Mesothelial cell of epicardium (in vitro differentiated cells): ENCODE results near the gene LRRC8D. TPM values are rescaled to one million over a fixed set of nuclear protein-coding genes. Genes with fewer than 3 reads are reported as not detected.

ENCODE experiments used
- DNase-seq, 2 experiments: peaks; one replicate each; pipeline ENCODE4 v3.0.0; 2021; ENCODE audit warnings: low spot score in 2 of 2; ENCODE audit not compliant: unreplicated experiment in 2 of 2
- H3K27ac Mint-ChIP-seq: 2 replicates; pipeline ENCODE4 v1.8.0; 2021; ENCODE audit warnings: mixed read lengths
- H3K27me3 Mint-ChIP-seq: 2 replicates; pipeline ENCODE4 v1.8.0; 2021; ENCODE audit warnings: low read depth, mixed read lengths
- H3K36me3 Mint-ChIP-seq: 2 replicates; pipeline ENCODE4 v1.8.0; 2021; ENCODE audit warnings: mixed read lengths
- H3K4me1 Mint-ChIP-seq: 2 replicates; pipeline ENCODE4 v1.8.0; 2021; ENCODE audit warnings: mixed read lengths
- H3K4me3 Mint-ChIP-seq: 2 replicates; pipeline ENCODE4 v1.8.0; 2021; ENCODE audit warnings: mild to moderate bottlenecking, moderate library complexity, mixed read lengths
- H3K9me3 Mint-ChIP-seq: 2 replicates; pipeline ENCODE4 v1.8.0; 2021; ENCODE audit warnings: mixed read lengths
- total RNA-seq: library from RNA; stranded (reverse); gene quantifications from 3 replicates; pipeline ENCODE4 v1.2.1, GENCODE V29; 2021
- TF ChIP-seq, protein P1 (sequence below): fragments of 200-600 bp; sonication (generic); IDR thresholded peaks from one replicate; pipeline ENCODE4 v1.5.0; 2021; ENCODE audit warnings: antibody characterized with exemption; ENCODE audit not compliant: unreplicated experiment

Gene LRRC8D
- total RNA-seq, 1 donor from 2014 or later = 22.6 TPM

DNA sequence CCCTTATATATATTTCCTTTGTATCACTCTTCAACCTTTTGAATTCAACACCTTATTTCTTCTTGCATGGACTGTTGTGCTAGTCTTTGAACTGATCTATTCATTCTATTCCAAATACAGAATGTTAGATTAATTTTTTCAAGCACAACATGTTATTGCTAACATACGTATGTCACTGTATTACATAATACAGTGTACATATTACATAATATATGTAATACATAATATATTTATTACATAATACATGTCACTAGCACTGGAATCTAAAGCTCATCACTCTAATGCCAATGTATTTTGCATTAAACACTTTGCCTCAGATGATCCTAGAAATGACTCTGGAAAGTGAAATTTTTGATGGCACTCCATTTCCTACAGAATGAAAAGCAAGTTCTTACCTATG, 59.8 kb downstream of the LRRC8D start:
- TF ChIP-seq, protein P1, sequence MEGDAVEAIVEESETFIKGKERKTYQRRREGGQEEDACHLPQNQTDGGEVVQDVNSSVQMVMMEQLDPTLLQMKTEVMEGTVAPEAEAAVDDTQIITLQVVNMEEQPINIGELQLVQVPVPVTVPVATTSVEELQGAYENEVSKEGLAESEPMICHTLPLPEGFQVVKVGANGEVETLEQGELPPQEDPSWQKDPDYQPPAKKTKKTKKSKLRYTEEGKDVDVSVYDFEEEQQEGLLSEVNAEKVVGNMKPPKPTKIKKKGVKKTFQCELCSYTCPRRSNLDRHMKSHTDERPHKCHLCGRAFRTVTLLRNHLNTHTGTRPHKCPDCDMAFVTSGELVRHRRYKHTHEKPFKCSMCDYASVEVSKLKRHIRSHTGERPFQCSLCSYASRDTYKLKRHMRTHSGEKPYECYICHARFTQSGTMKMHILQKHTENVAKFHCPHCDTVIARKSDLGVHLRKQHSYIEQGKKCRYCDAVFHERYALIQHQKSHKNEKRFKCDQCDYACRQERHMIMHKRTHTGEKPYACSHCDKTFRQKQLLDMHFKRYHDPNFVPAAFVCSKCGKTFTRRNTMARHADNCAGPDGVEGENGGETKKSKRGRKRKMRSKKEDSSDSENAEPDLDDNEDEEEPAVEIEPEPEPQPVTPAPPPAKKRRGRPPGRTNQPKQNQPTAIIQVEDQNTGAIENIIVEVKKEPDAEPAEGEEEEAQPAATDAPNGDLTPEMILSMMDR = no peak
- H3K36me3 Mint-ChIP-seq = peaks cover 21% of the 10 kb centered on the region
- no peak for DNase-seq
- no peaks in the 10 kb centered on the region for H3K27me3 Mint-ChIP-seq
- peaks cover 7% of the 10 kb centered on the region for H3K9me3 Mint-ChIP-seq
- H3K4me1 Mint-ChIP-seq = peaks cover 11% of the 10 kb centered on the region
- no peak overlapping the region for H3K4me3 Mint-ChIP-seq
- H3K27ac Mint-ChIP-seq = no peak overlapping the region

DNA sequence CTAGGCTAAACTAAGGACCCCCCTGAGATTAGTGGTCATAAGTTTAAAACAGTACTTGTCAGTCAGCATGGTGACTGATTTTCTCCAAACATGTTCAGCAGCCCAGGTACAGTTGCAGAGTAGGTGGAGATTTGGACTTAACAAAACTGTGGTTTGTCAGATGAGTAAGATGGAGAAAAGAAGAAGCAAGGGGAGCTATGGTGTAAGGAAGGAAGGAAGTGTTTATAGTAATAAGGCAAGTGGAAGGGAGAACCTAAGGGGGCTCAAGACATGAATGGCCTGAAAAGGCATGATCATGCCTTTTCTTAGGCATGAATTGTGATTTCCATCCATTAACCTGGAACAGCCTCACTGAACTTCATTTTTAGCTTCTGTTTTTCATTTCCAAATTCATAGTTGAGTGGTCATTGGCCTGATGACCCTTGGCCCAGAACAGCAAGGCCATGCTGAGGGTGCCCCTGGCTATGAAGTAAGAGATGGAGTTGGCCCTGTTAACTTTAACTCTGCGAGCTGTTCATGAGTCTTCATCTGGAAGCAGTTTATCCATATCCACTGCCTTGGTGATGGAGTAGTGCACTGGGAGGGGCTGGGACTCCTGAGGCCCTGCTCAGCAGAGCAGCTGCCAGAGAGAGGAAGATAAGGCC, 60.7 kb downstream of the LRRC8D start:
- TF ChIP-seq, protein P1 = no peak
- DNase-seq = no peak
- peaks cover 7% of the 10 kb centered on the region for H3K9me3 Mint-ChIP-seq
- no peaks in the 10 kb centered on the region for H3K27me3 Mint-ChIP-seq
- H3K4me1 Mint-ChIP-seq = peaks cover 11% of the 10 kb centered on the region
- H3K27ac Mint-ChIP-seq = no peak overlapping the region
- no peak overlapping the region for H3K4me3 Mint-ChIP-seq
- peaks cover 21% of the 10 kb centered on the region for H3K36me3 Mint-ChIP-seq

DNA sequence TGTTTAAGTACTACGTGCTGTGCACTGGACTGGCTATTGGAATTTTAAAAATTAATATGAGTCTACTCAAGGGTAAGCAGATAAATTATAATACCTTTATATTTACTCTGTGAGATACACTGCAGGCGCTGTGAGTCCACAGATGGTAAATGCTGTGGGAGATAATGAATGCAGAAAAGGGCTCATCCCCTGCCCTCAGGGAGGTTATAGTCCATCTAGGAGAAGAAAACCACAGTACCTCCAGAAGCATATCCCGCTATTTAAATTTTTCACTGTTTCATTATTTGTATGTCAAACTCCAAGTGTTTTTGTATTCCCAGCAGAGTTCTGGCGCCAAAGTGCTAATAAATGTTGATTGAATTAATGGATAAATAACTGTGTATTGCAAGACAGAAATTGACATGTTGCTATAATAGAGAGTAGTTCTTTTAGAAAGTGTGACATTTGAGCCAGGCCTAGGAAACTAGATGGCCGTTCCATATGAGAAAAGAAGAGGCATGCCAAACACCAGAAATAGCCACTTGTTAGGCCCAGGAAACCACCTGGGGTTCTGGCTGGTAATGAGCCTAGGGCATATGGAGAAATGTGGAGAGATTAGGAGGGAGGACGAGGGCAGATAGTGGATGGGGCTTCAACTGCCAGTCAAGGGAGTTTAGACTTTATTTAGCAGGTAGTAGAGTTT, 61.7 kb downstream of the LRRC8D start:
- peaks cover 21% of the 10 kb centered on the region for H3K36me3 Mint-ChIP-seq
- TF ChIP-seq, protein P1 = no peak
- no peaks in the 10 kb centered on the region for H3K27me3 Mint-ChIP-seq
- no peak overlapping the region for H3K4me3 Mint-ChIP-seq
- H3K9me3 Mint-ChIP-seq = peaks cover 7% of the 10 kb centered on the region
- H3K4me1 Mint-ChIP-seq = peaks cover 11% of the 10 kb centered on the region
- no peak for DNase-seq
- H3K27ac Mint-ChIP-seq = no peak overlapping the region

DNA sequence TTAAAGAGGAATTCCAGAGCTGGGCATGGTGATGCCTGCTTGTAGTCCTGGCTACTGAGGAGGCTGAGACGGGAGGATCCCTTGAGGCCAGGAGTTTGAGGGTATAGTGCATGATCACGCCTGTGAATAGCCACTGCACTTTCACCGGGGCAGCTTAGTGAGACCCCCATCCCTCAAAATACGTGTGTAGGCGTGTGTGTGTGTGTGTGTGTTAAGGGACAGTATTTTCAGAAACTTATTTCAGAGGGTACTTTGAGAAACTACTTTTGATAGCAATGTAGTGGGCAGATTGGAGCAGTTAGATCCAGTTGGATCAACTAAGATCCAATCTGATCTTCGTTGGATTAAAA, 62.2 kb downstream of the LRRC8D start:
- Mint-ChIP-seq H3K4me3 (no peak overlapping the region), H3K4me1 (peaks cover 11% of the 10 kb centered on the region), H3K27ac (no peak overlapping the region), H3K27me3 (no peaks in the 10 kb centered on the region), H3K36me3 (peaks cover 21% of the 10 kb centered on the region), H3K9me3 (peaks cover 7% of the 10 kb centered on the region)
- no peak for DNase-seq
- TF ChIP-seq, protein P1 = no peak

- peaks cover 18% of the 10 kb centered on the region for H3K36me3 Mint-ChIP-seq
- H3K27me3 Mint-ChIP-seq = no peaks in the 10 kb centered on the region
- no peak for DNase-seq
- TF ChIP-seq, protein P1 = no peak
- H3K27ac Mint-ChIP-seq = no peak overlapping the region
- peaks cover 7% of the 10 kb centered on the region for H3K4me1 Mint-ChIP-seq
- H3K4me3 Mint-ChIP-seq = no peak overlapping the region
- peaks cover 7% of the 10 kb centered on the region for H3K9me3 Mint-ChIP-seq
Observed at GRCh38 chr1:89884718-89885596, 64.1 kb downstream of the LRRC8D start.
